Smooth muscle cell (in vitro differentiated cells): ENCODE results near the gene KNSTRN. TPM values are rescaled to one million over a fixed set of nuclear protein-coding genes. Genes with fewer than 3 reads are reported as not detected.

Experiments
- DNase-seq: peaks from one replicate; lab custom pipeline; 2025; ENCODE audit not compliant: unreplicated experiment; lab: John Stamatoyannopoulos, UW
- H2AFZ ChIP-seq: fragments of 200-600 bp; sonication (generic); 2 replicates; pipeline ENCODE4 v1.6.0; 2016; ENCODE audit warnings: antibody characterized with exemption, low read depth, mild to moderate bottlenecking
- H3F3A ChIP-seq: fragments of 200-600 bp; sonication (generic); 2 replicates; pipeline ENCODE4 v1.6.0; 2017; ENCODE audit warnings: antibody characterized with exemption, low read depth
- H3K27ac ChIP-seq: fragments of 200-600 bp; sonication (generic); 2 replicates; pipeline ENCODE4 v1.5.1; 2016; ENCODE audit warnings: low read depth, mild to moderate bottlenecking
- H3K27me3 ChIP-seq: fragments of 200-600 bp; sonication (generic); 2 replicates; pipeline ENCODE4 v1.6.1; 2016; ENCODE audit warnings: low read depth, mild to moderate bottlenecking
- H3K36me3 ChIP-seq: fragments of 200-600 bp; sonication (generic); 2 replicates; pipeline ENCODE4 v1.5.1; 2016; ENCODE audit warnings: low read depth
- H3K4me1 ChIP-seq: fragments of 200-600 bp; sonication (generic); 2 replicates; pipeline ENCODE4 v1.5.1; 2016; ENCODE audit warnings: low read depth
- H3K4me2 ChIP-seq: fragments of 200-600 bp; sonication (generic); 2 replicates; pipeline ENCODE4 v1.6.0; 2016; ENCODE audit warnings: mild to moderate bottlenecking
- H3K4me3 ChIP-seq: fragments of 200-600 bp; sonication (generic); 2 replicates; pipeline ENCODE4 v1.5.1; 2016; ENCODE audit warnings: mild to moderate bottlenecking
- H3K79me2 ChIP-seq: fragments of 200-600 bp; sonication (generic); 2 replicates; pipeline ENCODE4 v1.6.0; 2016; ENCODE audit warnings: low read depth, mild to moderate bottlenecking
- H3K9ac ChIP-seq: fragments of 200-600 bp; sonication (generic); 2 replicates; pipeline ENCODE4 v1.6.0; 2016; ENCODE audit warnings: low read depth
- H3K9me3 ChIP-seq: fragments of 200-600 bp; sonication (generic); replicated peaks from 2 replicates; pipeline ENCODE4 v1.5.1; 2016; ENCODE audit warnings: low read depth
- H4K20me1 ChIP-seq: fragments of 200-600 bp; sonication (generic); 2 replicates; pipeline ENCODE4 v1.6.0; 2016; ENCODE audit warnings: low read depth
- WGBS: methylation state at CpG from one replicate; pipeline ENCODE4 v1.1.7; 2016; ENCODE audit warnings: low lambda C conversion rate; 5-methylcytosine and 5-hydroxymethylcytosine counted together
- polyA plus RNA-seq: library from polyadenylated mRNA; unstranded; fragments of >200 nt; fragmentation: Nextera tagmentation; extraction: Ambion mirVana; gene quantifications from 2 replicates; pipeline ENCODE4 v1.2.1, GENCODE V29; 2016
- total RNA-seq: library from RNA; depleted of rRNA; stranded (reverse); fragments of >200 nt; gene quantifications from 2 replicates; pipeline ENCODE4 v1.2.3, GENCODE V29; 2014
- TF ChIP-seq, protein P1 (sequence below): fragments of 200-600 bp; sonication (generic); IDR thresholded peaks from 2 replicates; pipeline ENCODE4 v1.5.1; 2017; ENCODE audit warnings: borderline replicate concordance, mild to moderate bottlenecking, antibody characterized with exemption; ENCODE audit not compliant: insufficient read depth, poor library complexity, severe bottlenecking

KNSTRN gene
- total and polyA plus RNA-seq, 2 experiments from 2014 or later: 17.3 to 27.0 TPM

- Histone ChIP-seq H3K9ac (no peak overlapping the region), H3K4me2 (no peak overlapping the region), H3K4me3 (no peak overlapping the region), H3K27me3 (no peaks in the 10 kb centered on the region), H3F3A (no peaks in the 10 kb centered on the region), H3K4me1 (no peaks in the 10 kb centered on the region), H3K27ac (no peak overlapping the region), H3K36me3 (peaks cover 4% of the 10 kb centered on the region), H4K20me1 (no peaks in the 10 kb centered on the region), H3K79me2 (no peaks in the 10 kb centered on the region), H2AFZ (no peak overlapping the region), H3K9me3 (no peaks in the 10 kb centered on the region)
- 96% methylated on average over 9 of the region's 9 CpGs for WGBS
- TF ChIP-seq, protein P1, sequence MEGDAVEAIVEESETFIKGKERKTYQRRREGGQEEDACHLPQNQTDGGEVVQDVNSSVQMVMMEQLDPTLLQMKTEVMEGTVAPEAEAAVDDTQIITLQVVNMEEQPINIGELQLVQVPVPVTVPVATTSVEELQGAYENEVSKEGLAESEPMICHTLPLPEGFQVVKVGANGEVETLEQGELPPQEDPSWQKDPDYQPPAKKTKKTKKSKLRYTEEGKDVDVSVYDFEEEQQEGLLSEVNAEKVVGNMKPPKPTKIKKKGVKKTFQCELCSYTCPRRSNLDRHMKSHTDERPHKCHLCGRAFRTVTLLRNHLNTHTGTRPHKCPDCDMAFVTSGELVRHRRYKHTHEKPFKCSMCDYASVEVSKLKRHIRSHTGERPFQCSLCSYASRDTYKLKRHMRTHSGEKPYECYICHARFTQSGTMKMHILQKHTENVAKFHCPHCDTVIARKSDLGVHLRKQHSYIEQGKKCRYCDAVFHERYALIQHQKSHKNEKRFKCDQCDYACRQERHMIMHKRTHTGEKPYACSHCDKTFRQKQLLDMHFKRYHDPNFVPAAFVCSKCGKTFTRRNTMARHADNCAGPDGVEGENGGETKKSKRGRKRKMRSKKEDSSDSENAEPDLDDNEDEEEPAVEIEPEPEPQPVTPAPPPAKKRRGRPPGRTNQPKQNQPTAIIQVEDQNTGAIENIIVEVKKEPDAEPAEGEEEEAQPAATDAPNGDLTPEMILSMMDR: no peak
- DNase-seq: no peak
Observed at GRCh38 chr15:40413036-40413435, 30.5 kb downstream of the KNSTRN start.

DNA sequence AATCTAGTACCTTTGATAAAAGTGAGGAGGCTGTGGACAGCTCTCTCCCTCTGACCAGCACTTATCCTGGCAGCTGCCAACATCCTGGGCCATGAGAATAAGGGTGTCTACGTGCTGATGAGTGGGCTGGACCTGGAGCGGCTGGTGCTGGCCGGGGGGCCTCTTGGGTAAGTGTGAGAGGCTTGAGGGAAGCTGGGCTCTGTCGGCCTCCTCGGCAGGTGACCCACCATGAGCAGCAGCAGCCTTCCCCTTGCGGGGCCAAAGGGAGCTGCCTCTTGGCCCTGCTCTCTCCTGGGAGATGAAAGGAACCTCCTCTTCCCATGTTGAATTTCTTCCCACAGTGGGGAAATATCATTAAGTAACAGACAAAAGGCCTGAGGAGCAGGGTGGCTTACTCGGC, 32.3 kb downstream of the KNSTRN start:
- no peak for DNase-seq
- H3K27ac ChIP-seq: no peak overlapping the region
- H3K9ac ChIP-seq: no peak overlapping the region
- no peak overlapping the region for H3K4me2 ChIP-seq
- no peak overlapping the region for H2AFZ ChIP-seq
- no peaks in the 10 kb centered on the region for H3K79me2 ChIP-seq
- TF ChIP-seq, protein P1: no peak
- H3K4me3 ChIP-seq: no peak overlapping the region
- no peaks in the 10 kb centered on the region for H3K4me1 ChIP-seq
- 95% methylated on average over 7 of the region's 7 CpGs for WGBS
- H3K27me3 ChIP-seq: no peaks in the 10 kb centered on the region
- no peaks in the 10 kb centered on the region for H3K9me3 ChIP-seq
- H4K20me1 ChIP-seq: no peaks in the 10 kb centered on the region
- no peaks in the 10 kb centered on the region for H3F3A ChIP-seq
- H3K36me3 ChIP-seq: peaks cover 4% of the 10 kb centered on the region

DNA sequence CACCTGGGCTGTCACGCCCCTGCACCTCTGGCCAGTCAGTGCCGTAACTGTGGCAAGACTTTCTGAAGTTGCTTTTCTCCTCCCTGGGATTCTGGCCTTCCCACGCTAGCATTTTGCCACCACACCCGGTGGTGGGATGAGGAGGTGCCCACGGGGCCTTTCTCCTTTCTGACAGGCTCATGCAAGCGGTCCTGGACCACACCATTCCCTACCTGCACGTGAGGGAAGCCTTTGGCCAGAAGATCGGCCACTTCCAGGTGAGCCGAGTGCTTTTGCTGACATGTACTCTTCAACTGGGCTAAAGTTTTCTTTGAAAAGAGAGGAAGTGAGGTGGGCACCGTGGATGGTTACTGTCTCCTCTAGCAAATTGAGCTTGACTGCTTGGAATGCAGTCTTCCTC, 32.7 kb downstream of the KNSTRN start:
- DNase-seq: no peak
- Histone ChIP-seq H3K9me3 (no peaks in the 10 kb centered on the region), H3K27ac (no peak overlapping the region), H3K4me1 (no peaks in the 10 kb centered on the region), H2AFZ (no peak overlapping the region), H4K20me1 (no peaks in the 10 kb centered on the region), H3K4me3 (no peak overlapping the region), H3F3A (no peaks in the 10 kb centered on the region), H3K36me3 (peaks cover 4% of the 10 kb centered on the region), H3K27me3 (no peaks in the 10 kb centered on the region), H3K79me2 (no peaks in the 10 kb centered on the region), H3K4me2 (no peak overlapping the region), H3K9ac (no peak overlapping the region)
- 93% methylated on average over 10 of the region's 10 CpGs for WGBS
- TF ChIP-seq, protein P1: no peak

DNA sequence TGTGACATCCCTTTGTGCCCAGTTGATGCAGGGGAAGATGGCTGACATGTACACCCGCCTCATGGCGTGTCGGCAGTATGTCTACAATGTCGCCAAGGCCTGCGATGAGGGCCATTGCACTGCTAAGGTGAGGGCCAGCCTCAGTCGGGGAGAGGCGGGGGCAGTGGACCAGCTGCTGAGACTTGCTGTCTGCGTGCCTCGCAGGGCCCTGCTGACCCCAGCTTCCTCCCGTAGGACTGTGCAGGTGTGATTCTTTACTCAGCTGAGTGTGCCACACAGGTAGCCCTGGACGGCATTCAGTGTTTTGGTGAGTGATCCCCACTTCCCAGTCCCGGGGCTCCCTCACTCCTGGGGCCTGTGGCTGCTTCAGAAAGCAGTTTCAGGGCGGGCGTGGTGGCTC, 33.5 kb downstream of the KNSTRN start:
- Histone ChIP-seq H3K27me3 (no peaks in the 10 kb centered on the region), H2AFZ (no peak overlapping the region), H3K9ac (no peak overlapping the region), H4K20me1 (no peaks in the 10 kb centered on the region), H3K9me3 (no peaks in the 10 kb centered on the region), H3F3A (no peaks in the 10 kb centered on the region), H3K27ac (no peak overlapping the region), H3K4me1 (no peaks in the 10 kb centered on the region), H3K79me2 (no peaks in the 10 kb centered on the region), H3K36me3 (peaks cover 4% of the 10 kb centered on the region), H3K4me3 (no peak overlapping the region), H3K4me2 (no peak overlapping the region)
- WGBS: 96% methylated on average over 14 of the region's 14 CpGs
- DNase-seq: no peak
- TF ChIP-seq, protein P1: no peak
